Cardiac fibroblast (primary cell): ENCODE results near the gene PCDHB14.
"Not testable (repeated sequence)": the region's sequence is repeated elsewhere in the genome, so short reads cannot be mapped to it uniquely, and the experiment has no call there.

Experiments
- DNase-seq, 2 donors: peaks; one replicate each; pipeline versions ENCODE4 v3.0.0 to v3.0.0-alpha.2; 2010; ENCODE audit warnings: low read depth in 2 of 2
- H3K4me3 ChIP-seq, 2 donors: replicated peaks in 1 of 2; 1 replicate in 1 of 2; 2 replicates in 1 of 2; pipeline ENCODE4 v1.5.1; 2011; ENCODE audit warnings: low read depth in 2 of 2, low read length in 2 of 2, mild to moderate bottlenecking in 2 of 2, moderate library complexity in 1 of 2
- TF ChIP-seq, protein P1 (sequence below): IDR thresholded peaks from one replicate; pipeline ENCODE4 v1.5.1; 2011; ENCODE audit warnings: low read depth, mild to moderate bottlenecking, low read length, inconsistent platforms

Gene PCDHB14

DNA sequence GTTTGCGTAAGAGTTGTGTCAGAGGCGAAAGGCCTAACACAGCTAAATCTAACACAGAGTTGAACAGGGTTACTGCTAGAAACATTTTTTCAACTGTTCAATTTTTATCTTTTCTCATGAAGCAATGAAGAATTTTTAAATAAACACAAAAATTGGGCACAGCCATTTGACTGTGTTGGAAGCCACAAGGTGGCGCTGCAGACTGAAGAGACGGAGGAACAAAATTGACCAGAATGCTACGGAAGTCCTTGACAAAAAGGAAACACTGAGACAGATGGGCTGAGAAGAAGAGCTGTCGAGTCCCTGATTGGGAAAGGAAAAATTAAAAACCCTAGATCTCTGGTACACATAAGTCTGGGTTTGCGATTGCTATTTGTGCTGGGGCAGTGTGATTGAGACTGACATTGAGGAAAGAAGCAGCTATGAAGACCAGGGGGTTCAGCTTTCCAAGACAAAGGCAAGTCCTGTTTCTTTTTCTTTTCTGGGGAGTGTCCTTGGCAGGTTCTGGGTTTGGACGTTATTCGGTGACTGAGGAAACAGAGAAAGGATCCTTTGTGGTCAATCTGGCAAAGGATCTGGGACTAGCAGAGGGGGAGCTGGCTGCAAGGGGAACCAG lies 36.1 kb upstream of the PCDHB14 start, which contains the start of gene PCDHB9:
PCDHB9 (plus strand) TSS at position 265 of the 616 bp plus-strand sequence; CDS start at position 423, 158 bp downstream.
- DNase-seq, result peak; percentile 8 to 18
- H3K4me3 ChIP-seq, result no peak within 1 kb of the TSS
- TF ChIP-seq, protein P1, sequence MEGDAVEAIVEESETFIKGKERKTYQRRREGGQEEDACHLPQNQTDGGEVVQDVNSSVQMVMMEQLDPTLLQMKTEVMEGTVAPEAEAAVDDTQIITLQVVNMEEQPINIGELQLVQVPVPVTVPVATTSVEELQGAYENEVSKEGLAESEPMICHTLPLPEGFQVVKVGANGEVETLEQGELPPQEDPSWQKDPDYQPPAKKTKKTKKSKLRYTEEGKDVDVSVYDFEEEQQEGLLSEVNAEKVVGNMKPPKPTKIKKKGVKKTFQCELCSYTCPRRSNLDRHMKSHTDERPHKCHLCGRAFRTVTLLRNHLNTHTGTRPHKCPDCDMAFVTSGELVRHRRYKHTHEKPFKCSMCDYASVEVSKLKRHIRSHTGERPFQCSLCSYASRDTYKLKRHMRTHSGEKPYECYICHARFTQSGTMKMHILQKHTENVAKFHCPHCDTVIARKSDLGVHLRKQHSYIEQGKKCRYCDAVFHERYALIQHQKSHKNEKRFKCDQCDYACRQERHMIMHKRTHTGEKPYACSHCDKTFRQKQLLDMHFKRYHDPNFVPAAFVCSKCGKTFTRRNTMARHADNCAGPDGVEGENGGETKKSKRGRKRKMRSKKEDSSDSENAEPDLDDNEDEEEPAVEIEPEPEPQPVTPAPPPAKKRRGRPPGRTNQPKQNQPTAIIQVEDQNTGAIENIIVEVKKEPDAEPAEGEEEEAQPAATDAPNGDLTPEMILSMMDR, result peak; percentile 33

DNA sequence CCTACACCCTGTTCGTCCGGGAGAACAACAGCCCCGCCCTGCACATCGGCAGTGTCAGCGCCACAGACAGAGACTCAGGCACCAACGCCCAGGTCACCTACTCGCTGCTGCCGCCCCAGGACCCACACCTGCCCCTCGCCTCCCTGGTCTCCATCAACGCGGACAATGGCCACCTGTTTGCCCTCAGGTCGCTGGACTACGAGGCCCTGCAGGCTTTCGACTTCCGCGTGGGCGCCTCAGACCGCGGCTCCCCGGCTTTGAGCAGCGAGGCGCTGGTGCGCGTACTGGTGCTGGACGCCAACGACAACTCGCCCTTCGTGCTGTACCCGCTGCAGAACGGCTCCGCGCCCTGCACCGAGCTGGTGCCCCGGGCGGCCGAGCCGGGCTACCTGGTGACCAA lies 34.5 kb upstream of the PCDHB14 start:
- H3K4me3 ChIP-seq, DNase-seq: not testable (repeated sequence)

DNA sequence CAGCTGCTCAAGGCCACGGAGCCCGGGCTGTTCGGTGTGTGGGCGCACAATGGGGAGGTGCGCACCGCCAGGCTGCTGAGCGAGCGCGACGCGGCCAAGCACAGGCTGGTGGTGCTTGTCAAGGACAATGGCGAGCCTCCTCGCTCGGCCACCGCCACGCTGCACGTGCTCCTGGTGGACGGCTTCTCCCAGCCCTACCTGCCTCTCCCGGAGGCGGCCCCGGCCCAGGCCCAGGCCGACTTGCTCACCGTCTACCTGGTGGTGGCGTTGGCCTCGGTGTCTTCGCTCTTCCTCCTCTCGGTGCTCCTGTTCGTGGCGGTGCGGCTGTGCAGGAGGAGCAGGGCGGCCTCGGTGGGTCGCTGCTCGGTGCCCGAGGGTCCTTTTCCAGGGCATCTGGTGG lies 34.0 kb upstream of the PCDHB14 start:
- not testable (repeated sequence) for H3K4me3 ChIP-seq, DNase-seq

- peak; percentile 14 to 36 for DNase-seq
- no peak within 1 kb of the TSS for H3K4me3 ChIP-seq
- TF ChIP-seq, protein P1, result peak; percentile 39
Measured at GRCh38 chr5:141192110-141192725, 30.9 kb upstream of the PCDHB14 start, which contains the start of gene PCDHB10. PCDHB10 (plus strand) TSS chr5:141192353; CDS start chr5:141192553, 200 bp downstream.

GRCh38 chr5:141194332-141194731 lies 28.8 kb upstream of the PCDHB14 start:
- H3K4me3 ChIP-seq, result not testable (repeated sequence)

GRCh38 chr5:141196363-141196762 lies 26.8 kb upstream of the PCDHB14 start:
- TF ChIP-seq, protein P1, result no peak
- no peak for DNase-seq
- H3K4me3 ChIP-seq, result no peak overlapping the region

More at GRCh38 chr5:141194332-141194731, 28.8 kb upstream of the PCDHB14 start:
- not testable (repeated sequence) for DNase-seq

GRCh38 chr5:141199359-141200235 lies 23.5 kb upstream of the PCDHB14 start, which contains the start of gene PCDHB11:
PCDHB11 (plus strand) TSS chr5:141199627; CDS start chr5:141199775, 148 bp downstream.
- no peak within 1 kb of the TSS for H3K4me3 ChIP-seq
- peak in 1 of 2 donors; percentile 12 for DNase-seq
- TF ChIP-seq, protein P1, result no peak

- DNase-seq, H3K4me3 ChIP-seq: not testable (repeated sequence)
Measured at GRCh38 chr5:141201126-141201525, 22.0 kb upstream of the PCDHB14 start.

- not testable (repeated sequence) for H3K4me3 ChIP-seq, DNase-seq
Measured at GRCh38 chr5:141201646-141202045, 21.5 kb upstream of the PCDHB14 start.
